GM19240 (cell line): Measurements from ENCODE around the gene ELF4.

Source experiments
- DNase-seq: peaks from one replicate; pipeline ENCODE4 v3.0.0; 2011; ENCODE audit warnings: low spot score; ENCODE audit not compliant: insufficient read length

Gene ELF4

DNA sequence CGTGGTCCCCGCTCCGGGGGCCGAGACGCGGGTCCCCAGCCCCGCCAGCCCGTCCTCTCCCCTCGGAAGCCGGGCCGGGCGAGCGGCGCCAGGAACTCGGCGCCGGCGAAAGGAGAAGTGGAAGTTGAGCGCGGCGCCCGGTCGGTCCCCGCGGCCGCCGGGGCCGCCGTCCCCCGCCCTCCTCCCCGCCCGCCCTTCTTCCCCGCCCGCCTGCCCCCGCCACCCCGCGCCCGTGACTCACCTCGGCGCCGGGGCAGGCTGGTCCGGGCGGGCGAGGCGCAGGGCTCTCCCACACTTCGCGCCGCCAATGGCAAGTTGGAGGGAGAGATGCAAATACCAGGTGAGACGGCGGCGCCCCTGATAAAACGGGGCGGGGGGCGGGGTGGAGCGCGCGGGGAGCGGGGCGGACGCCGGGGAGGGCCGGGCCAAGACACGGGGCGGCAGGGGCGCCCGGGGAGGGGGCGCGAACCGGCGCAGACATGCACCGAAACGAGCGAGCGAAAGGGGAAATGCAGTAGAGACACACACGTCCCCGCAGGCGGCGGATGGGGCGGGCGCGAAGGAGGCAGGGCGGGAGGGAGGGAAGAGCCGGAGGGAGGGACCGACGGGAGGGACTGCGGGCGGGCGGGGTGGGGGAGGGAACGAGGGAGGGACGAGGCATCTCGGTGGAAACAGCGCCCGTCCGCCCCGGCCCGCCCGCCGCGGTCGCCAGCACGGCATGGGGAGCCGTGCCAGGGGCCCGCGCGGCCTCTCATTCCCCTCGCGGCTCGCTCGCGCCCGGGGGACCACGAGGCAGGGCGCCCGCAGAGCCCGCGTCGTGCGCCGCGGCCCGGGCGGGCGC is at the start of gene ELF4:
Gene ELF4, minus strand, starts transcription at position 119 of the 841 bp plus-strand sequence. CDS start 29,167 bp downstream, outside the sequence.
- no peak for DNase-seq

DNA sequence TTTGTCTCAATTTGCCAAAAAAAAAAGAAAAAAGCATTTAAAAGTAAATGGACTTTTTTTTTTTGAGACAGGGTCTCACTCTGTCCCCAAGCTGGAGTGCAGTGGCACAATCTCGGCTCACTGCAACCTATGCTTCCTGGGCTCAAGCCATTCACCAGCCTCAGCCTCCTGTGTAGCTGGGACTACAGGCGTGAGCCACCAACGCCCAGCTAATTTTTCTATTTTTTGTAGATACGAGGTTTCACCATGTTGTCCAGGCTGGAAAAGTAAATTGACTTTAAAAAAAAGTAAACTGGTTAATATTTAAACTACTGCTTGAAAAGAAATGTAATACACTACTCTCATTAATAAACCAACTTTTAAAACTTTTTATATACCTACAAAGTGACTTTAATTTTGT is 49.5 kb upstream of the ELF4 start:
- DNase-seq, result no peak

DNA sequence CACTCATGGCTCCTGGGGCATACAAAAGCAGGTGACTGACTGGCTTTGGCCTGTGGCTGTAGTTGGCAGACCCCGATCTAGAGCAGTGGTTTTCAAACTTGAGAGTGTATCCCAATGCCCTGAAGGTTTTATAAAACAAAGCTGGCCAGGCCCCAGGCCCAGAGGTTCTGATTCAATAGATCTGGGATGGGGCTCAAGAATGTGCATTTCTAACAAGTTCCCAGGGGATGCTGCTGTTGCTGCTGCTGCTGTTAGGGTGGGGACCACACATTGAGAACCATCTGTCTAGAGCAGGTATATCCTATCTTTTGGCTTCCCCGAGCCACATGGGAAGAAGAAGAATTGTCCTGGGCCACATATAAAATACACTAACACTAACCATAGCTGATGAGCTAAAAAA is 48.0 kb upstream of the ELF4 start:
- no peak for DNase-seq

DNA sequence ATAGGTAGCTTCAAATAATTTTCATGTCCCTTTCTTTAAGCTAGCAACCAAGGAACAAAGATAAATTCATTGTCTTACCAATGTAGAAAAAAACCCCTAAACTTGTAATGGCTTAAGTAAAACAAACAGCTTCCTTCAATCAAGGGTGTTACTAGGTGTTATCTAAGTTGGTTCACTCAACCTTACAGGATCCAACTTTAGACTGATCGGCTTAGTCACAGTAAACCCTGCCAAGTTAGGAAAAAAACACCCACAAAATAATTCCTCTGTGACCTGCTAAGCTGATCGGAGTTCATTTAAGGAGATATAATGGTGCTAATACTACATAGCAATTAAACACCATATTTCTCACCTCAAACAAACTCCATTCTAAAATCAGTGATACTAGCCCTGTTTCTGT is 45.3 kb upstream of the ELF4 start:
- no peak for DNase-seq

DNA sequence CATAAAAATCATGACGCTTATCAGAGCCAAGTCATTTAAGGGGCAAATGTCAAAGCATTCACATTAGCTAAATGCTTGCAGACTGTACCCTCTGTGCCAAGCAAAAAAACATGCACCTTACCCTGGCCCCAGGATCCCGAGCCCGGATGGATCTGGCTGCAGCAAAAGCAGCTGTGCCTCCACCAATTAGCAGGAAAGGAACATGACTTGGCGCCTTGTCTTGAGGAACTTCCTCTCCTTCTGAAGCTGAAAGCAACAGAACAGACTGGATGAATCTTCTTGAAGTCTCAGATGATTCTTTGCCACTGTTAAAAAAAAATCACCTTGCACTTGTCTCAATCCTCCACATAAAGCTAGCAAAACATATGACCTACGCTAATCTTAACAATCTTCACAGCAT is 37.3 kb upstream of the ELF4 start:
- DNase-seq, result no peak

DNA sequence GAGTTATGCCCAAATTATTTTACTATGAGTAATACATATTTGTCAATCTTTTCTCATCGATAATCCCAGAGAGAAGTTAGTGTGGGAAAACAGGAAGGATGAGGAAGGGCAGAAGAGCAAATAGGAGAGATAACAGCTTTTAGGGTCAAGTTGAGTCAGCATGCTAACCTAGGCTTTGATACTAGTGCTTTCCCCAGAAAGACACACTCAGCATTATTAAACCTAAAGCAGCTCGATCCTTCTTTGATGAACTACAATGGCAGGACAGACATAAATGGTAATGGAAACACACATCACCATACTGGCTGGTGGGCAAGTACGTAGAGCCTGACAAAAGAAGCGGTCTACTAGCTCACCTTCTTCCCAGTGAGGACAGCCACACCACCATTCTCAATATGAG is 34.8 kb upstream of the ELF4 start:
- DNase-seq, result no peak

DNA sequence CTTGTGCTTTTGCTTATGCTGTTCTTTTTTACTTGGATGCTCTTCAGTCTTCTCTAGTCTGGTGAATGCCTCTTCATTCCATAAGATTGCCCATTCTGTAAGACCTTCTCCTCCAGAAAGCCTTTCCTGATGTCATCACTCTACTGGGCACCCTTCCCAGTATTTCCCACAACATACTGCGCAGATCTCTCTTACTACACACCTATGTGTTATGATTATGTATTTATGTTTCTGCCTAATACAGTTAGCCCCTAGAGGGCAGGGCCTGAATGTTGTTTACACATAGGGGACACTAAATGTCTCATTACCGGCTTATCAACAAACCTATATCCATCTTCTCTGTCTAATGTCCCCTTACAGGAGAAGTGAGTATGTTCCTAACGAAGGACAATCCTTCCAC is 34.2 kb upstream of the ELF4 start:
- no peak for DNase-seq

DNA sequence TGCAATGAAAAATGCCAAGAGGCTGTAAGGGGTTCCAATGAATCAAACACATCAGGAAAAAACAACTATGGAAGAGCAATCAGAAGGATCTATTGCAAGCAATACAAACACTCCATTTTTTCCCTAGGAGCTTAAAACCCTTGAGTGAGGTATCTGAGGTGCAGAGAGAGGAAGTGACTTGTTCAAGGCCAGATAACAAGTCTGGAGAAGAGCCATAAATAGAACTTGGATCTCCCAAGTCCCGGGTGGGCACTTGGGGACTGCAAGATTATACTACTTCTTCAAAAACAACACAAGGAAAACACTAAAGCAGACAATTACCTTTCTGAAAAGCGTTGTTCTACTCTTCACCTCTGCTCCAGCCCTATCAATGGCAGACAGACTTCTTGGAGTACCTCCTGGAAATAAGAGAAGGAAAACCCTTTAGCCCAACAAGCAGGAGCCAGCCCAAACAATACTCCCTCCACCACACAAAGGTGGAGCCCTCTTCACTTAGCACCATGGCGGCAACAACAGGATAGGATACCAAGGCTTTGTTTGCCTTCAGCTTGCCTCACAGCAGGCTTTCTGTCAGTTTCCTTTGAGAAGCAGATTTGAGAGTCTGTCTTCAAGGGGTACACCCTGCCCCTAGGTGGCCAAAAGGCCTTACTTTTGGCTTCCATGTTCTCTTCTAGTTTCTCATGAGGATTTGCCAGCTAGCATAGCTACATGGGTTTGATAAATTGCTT is 29.3 kb upstream of the ELF4 start:
- no peak for DNase-seq

DNA sequence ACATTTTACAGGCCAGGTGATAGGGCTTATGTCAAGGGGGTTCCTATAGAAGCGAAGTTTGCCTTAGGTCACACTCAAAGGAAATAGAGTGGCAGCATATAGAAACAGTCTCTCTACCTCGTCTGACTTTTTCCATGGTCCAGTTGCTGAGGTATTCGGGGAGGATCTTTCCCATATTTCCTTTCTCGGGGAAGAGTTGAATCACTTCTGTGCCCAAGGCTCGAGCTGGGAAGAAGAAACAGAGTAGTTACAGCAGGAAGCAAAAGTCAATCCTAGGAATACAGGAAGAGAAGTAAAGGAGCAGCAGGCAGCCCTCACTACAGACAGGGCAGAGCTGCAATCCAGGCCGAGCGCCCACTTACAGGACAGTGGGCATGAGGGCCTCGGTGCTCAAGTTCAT is 26.7 kb upstream of the ELF4 start:
- DNase-seq, result no peak

DNA sequence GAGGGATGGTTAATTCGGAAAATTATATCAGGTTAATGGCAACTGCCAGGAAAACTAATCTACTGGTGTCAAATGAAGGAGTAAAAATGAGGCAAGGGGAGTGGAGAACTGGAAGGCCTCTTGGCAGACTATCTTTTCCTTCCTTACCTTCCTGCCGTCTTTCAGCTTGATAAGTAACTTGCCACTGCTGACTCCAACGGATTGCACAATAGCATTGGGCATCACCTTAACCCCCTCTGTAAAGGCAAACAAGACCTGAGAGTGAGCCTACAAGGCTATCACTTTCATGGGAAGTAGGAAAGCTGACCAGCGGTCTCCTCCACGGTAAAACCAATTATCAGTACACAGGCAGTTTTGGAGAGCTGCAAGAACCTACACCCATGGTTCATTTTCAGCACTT is 26.2 kb upstream of the ELF4 start:
- DNase-seq, result no peak

DNA sequence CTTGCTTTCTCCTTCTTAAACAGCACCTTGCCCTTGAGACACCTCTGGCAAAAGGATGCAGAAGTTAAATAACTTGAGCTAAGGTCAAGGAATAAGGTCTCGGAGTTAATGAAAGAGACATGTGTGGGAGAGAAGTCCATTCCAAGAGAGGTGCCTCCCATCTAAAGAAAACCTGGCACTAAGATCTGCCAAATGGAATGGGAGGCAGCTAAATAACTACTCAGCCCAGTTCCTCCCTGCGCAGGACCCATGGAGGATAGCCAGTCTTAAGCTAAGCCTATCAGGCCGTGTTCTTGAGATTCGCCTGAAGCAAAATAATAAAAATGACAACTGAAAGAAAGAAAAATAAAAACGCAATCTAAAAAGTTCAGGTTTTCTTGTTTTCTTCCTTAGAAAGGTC is 20.7 kb upstream of the ELF4 start:
- no peak for DNase-seq

DNA sequence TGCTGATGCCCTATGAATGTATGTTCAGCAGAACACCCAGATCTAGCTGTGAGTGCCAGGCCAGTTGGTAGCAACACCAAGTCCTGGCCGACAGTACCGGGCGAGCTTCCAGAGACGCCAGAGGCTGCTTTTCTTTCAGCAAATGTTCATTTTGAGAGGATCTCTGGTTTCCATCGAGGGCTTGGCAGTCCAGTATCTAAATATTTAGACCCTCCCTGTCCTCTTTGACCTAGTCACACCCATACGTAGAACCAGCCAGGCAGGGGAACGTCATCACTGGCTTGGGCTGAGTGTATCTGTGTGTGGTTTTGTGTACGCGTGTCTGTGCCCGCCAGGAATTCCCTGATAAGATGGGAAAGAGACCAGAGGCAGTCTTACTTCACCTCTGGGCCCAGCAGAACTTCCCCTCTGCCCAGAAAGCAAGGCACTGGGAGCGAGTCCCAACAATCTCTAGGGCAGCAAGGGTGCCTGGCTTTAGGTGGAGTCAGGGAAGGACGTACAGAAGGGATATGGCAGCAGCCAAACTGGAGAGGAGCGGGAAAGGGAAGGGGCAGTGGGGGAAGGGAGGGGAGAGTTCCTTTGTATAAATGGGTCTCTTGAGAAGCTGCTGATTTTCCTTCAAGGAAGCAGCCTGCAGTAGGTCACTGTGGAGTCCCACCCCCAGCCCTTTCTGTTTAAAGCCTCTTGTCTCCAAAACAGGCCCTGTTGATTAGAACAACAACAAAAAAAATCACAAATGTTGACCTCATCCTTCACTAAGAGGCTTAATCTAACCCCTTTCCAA is 15.0 kb upstream of the ELF4 start:
- no peak for DNase-seq

DNA sequence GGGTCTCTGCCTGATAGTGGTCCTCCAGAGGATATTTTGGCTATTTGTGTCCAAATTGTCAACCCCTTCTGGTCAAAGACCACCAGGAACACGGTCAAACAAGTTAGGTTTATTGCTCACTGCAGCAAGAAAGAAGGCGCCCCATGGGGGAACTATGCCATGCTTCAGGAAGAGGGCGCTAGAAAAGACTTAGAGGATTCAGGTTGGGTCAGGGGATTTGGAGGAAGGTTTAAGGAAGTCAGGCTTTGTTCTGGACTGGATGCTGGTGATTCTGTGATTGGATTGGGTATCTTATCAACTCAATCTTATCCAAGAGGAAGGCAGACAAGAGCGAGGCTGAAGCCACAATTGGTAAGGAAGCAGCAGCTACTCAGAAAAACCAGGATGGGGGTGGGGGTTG is 14.3 kb upstream of the ELF4 start:
- no peak for DNase-seq

DNA sequence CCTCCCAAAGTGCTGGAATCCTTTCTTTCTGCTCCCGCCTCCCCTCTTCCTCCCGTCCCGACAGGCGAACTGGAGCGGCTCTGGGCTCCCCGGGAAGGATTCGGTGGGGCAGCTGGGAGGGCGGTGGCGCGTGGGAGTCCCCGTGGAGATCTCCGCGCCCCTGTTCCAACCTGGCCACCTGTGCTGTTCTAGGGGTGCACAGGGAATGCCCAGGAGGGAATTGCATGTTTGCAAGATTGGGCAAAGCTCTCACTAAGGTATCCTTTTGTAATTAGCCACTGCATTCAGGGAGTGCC is 11.2 kb upstream of the ELF4 start:
- DNase-seq, result no peak

DNA sequence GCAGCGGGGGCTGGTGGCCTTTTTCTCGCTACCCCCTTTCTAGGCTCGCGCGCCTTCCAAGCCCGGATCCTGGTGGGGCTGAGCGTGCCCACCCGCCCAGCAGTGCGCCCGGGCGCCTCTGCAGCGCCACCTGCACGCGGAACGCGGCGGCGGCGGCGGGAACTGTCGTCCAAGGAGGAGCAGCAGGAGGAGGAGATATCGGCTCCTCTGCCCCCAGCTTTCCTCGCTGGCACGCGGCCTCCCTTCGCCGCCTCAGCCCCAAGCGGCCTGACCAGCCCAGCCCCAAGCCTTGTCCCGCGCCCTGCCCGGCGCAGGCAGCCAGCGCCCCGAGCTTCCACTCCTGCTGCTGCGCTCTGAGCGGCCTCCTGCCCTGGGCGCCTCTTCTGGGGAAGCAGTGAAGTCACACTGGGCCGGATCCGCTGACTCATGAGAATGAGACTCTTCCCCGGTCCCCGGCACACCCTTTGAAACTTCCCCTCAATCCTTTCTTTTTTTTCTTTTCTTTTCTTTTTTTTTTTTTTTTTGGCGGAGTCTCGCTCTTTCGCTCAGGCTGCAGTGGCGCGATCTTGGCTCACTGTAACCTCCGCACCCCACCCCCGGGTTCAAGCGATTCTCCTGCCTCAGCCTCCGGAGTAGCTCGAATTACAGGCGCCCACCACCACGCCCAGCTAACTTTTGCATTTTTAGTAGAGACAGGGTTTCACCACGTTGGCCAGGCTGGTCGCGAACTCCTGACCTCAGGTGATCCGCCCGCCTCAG is 10.6 kb upstream of the ELF4 start:
- DNase-seq, result no peak

DNA sequence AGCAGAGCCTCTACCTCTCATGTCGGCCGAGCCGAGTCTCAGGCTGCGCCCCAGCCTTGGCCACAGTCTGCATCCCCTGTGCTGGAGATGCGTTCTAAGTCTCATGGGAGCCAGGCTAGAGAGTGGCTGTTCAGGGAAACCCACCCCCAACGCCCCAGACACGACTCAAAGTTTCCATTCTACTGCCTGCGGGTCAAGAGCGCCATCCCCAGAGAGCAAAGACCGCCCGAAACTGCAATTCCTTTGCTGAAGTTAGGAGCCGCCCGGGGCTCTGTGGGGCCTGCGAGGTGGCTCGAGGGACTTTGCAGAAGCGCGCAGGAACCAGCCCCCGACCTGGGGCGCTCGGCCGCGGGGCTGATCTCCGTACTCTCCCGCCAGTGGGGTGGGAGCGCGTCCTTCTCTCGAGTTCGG is 10.0 kb upstream of the ELF4 start:
- no peak for DNase-seq

DNA sequence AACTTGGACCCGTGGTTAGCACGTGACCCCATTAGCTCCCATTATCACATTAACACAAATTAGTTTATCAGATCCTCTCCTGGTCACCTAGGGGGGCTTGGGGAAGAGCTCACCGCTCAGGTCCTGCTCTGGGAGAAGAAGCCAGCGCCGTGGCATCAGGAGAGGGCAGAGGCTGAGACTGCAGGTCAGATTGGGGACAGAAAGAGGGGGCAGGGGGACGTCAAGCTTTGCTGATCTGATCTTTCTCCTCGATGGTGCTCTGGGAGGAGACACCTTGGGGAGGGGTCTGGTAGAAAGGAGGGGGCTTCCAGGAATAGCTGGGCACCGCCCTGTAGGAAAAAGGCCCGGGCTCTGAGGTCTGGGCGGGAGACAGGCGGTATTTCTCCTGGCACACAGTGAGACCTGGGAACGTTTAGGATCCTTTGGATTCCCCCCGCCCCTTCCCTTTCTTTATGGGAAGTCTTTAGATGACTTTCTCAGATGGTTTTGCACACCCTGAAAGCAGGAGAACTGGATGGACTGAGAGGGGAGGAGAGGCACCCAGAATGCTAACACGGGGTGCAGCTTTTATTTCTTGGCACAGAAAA is 9.1 kb upstream of the ELF4 start:
- DNase-seq, result no peak

DNA sequence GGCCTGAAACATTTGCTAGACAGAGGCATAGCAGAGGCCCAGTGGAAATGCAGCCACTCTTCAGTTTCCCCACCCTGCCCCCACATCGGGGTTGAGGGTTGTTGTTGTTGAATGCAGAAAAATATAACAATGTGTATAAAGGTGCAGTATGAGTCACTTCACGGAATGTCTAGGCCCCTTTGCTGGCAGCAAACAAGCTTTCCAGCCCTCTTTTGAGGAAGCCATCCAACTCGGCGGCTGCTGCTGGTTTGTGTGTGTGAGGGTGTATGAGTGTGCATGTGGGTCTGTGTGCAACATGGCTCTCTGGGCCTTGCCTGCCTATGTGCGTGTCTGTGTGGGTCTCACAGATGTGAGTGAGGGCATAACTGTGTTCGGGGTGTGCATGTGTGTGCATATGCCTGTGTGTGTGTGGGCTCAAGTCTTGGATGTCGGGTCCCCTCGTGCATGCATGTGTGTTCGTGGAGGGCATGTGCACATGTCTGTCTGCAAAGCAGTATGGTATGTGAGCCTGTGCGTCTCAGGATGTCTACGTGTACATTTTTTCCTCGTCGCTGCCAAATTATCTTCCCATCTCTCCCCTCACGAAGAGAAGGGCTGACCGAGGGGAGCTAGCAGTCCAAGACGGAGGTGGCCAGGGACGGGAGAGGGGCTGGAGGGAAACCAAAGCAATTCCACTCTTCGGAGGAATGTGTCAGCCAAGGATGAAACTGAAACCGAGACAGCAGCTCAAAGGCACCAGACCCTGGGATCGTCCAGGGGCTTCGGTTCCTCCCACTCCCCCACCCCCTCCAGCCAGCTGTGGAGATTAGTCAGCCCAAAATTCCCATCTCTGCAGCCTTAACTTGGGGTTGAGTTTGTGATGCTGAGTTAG is 8.4 kb upstream of the ELF4 start:
- no peak for DNase-seq

DNA sequence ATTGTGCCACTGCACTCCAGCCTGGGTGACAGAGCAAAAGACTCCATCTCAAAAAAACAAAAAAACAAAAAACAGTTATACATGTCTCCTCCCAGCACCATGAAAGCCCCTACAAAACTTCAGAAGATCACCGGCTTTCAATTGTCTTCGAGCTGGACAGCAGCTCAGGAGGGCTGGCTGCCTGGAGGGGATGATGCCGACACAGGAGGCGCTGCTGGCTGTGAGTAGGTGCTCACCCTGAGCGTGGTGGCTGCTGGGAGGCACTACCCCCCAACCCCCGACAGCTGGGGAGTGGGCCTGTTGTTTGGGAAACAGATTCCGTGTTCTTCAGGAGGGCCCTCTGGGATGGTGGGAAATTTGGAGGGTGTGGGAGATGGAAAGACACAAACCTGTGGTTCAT is 6.9 kb upstream of the ELF4 start:
- no peak for DNase-seq
